Measurements from ENCODE around the gene DNMT1.

The DNMT1 gene

GRCh38 chr19:10100163-10100785, 94.5 kb downstream of the DNMT1 start:
- Histone ChIP-seq H3K9ac (ENCODE audit: low read length) (no peak overlapping the region), H3K4me2 (ENCODE audit: low read depth, low read length) (no peak overlapping the region), H3K4me3 (ENCODE audit: low read length) (no peak overlapping the region), H2AFZ (ENCODE audit: low read length) (no peak overlapping the region), H3K4me1 (ENCODE audit: low read length) (peaks cover 10% of the 10 kb centered on the region), H3K27ac (ENCODE audit: low read length) (no peak overlapping the region), H3K9me3 (replicated peaks; ENCODE audit: insufficient read depth, low read length) (no peaks in the 10 kb centered on the region), H3K27me3 (replicated peaks; ENCODE audit: insufficient read depth, low read length) (0 out of 2 replicates have a peak, but pooled peaks cover 3% of the 10 kb centered on the region), H3F3A (ENCODE audit: insufficient read depth, low read length) (peaks cover 4% of the 10 kb centered on the region; the same call in 1 of the 2 replicates), H3K9me2 (replicated peaks; ENCODE audit: insufficient read depth, low read length) (no peaks in the 10 kb centered on the region), H3K36me3 (replicated peaks; ENCODE audit: insufficient read depth, low read length) (no peaks in the 10 kb centered on the region), H4K20me1 (ENCODE audit: insufficient read depth, low read length) (no peaks in the 10 kb centered on the region), H3K79me2 (ENCODE audit: low read length) (no peaks in the 10 kb centered on the region)
- TF ChIP-seq CTCF (IDR thresholded peaks at IDR 0.05; ENCODE audit: low read length) (no peak), EZH2 (optimal IDR thresholded peaks at IDR 0.05; ENCODE audit: low read depth, low read length) (no peak), EZH2phosphoT487 (IDR thresholded peaks at IDR 0.05; ENCODE audit: low read length) (no peak)
- DNase-seq, result no peak

DNA sequence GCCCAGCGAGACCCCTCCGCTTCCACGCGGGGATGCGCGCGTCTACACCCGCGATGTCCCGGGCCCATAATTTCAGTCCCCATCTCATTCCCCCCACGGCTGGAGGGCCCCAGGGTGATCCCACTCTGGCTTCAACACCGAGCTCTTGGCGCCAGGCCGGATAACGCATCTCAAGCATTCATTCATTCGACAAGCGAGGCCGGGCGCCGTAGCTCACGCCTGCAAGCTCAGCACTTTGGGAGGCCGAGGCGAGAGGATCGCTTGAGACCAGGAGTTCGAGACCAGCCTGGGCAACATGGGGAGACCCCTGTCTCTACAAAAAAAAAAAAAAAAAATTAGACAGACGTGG, 98.2 kb downstream of the DNMT1 start:
- peak overlapping the region; percentile 90 for H3K4me2 ChIP-seq (ENCODE audit: low read depth, low read length)
- no peaks in the 10 kb centered on the region for H3K36me3 ChIP-seq (replicated peaks; ENCODE audit: insufficient read depth, low read length)
- H3K79me2 ChIP-seq (ENCODE audit: low read length), result no peaks in the 10 kb centered on the region
- peak overlapping the region; percentile 97 for H2AFZ ChIP-seq (ENCODE audit: low read length)
- H4K20me1 ChIP-seq (ENCODE audit: insufficient read depth, low read length), result no peaks in the 10 kb centered on the region
- no peak for TF ChIP-seq CTCF (IDR thresholded peaks at IDR 0.05; ENCODE audit: low read length)
- no peak for TF ChIP-seq EZH2phosphoT487 (IDR thresholded peaks at IDR 0.05; ENCODE audit: low read length)
- no peak for TF ChIP-seq EZH2 (optimal IDR thresholded peaks at IDR 0.05; ENCODE audit: low read depth, low read length)
- H3K9me2 ChIP-seq (replicated peaks; ENCODE audit: insufficient read depth, low read length), result no peaks in the 10 kb centered on the region
- H3K27ac ChIP-seq (ENCODE audit: low read length), result no peak overlapping the region
- H3K27me3 ChIP-seq (replicated peaks; ENCODE audit: insufficient read depth, low read length), result 0 out of 2 replicates have a peak, but pooled peaks cover 3% of the 10 kb centered on the region
- DNase-seq, result no peak
- peak overlapping the region; percentile 62 for H3K9ac ChIP-seq (ENCODE audit: low read length)
- H3K9me3 ChIP-seq (replicated peaks; ENCODE audit: insufficient read depth, low read length), result no peaks in the 10 kb centered on the region
- peaks cover 4% of the 10 kb centered on the region; the same call in 1 of the 2 replicates for H3F3A ChIP-seq (ENCODE audit: insufficient read depth, low read length)
- H3K4me3 ChIP-seq (ENCODE audit: low read length), result peak overlapping the region; percentile 62
- H3K4me1 ChIP-seq (ENCODE audit: low read length), result peaks cover 10% of the 10 kb centered on the region

DNA sequence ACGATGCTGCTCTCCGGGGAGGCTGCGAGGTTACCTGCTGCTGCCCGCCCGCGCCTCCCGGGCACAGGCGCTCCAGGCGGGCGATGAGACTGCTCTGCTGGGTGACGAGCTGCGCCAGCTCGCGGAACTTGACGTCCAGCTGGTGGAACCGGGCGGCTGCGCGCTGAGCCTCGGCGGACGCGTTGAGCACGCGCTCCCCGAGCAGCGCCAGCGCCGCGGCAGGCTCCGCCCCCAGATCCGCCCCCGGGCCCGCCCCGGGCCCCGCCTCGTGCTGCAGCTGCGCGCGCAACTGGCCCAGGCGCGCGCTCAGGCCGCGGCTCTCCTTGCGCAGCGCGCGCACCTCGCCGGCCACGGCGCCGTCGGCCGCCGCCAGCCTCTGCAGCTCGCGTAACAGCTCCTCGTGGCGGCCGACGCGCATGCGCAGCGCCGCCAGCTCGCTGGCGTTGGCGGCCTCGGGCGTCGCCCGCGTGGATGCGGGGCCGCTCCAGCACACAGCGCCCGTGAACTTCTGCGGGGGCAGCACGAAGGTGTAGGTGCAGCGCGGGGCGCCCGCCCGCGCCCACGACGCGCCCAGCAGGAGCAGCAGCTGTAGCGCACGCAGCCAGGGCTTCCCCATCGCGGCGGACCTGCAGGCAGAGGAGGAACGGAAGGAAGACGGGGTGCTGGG, 98.7 kb downstream of the DNMT1 start:
- Histone ChIP-seq H3K36me3 (replicated peaks; ENCODE audit: insufficient read depth, low read length) (no peaks in the 10 kb centered on the region), H3K27me3 (replicated peaks; ENCODE audit: insufficient read depth, low read length) (0 out of 2 replicates have a peak, but pooled peaks cover 3% of the 10 kb centered on the region), H3K9me3 (replicated peaks; ENCODE audit: insufficient read depth, low read length) (no peaks in the 10 kb centered on the region), H3K4me2 (ENCODE audit: low read depth, low read length) (peak overlapping the region; percentile 90), H3K4me3 (ENCODE audit: low read length) (peak overlapping the region; percentile 62), H3K4me1 (ENCODE audit: low read length) (peaks cover 10% of the 10 kb centered on the region), H3K79me2 (ENCODE audit: low read length) (no peaks in the 10 kb centered on the region), H3K9me2 (replicated peaks; ENCODE audit: insufficient read depth, low read length) (no peaks in the 10 kb centered on the region), H3K27ac (ENCODE audit: low read length) (no peak overlapping the region), H3K9ac (ENCODE audit: low read length) (peak overlapping the region; percentile 62), H3F3A (ENCODE audit: insufficient read depth, low read length) (peaks cover 4% of the 10 kb centered on the region; the same call in 1 of the 2 replicates), H4K20me1 (ENCODE audit: insufficient read depth, low read length) (no peaks in the 10 kb centered on the region), H2AFZ (ENCODE audit: low read length) (peak overlapping the region; percentile 97)
- TF ChIP-seq EZH2 (optimal IDR thresholded peaks at IDR 0.05; ENCODE audit: low read depth, low read length) (no peak), EZH2phosphoT487 (IDR thresholded peaks at IDR 0.05; ENCODE audit: low read length) (no peak), CTCF (IDR thresholded peaks at IDR 0.05; ENCODE audit: low read length) (no peak)
- DNase-seq, result peak; percentile 96

All from MM.1S (cell line).